ENCODE measurements around the gene IL6.
"Not testable (repeated sequence)": the region's sequence is repeated elsewhere in the genome, so short reads cannot be mapped to it uniquely, and the experiment has no call there.

The IL6 gene

GRCh38 chr7:22726907-22727713 lies at the start of gene IL6:
TSS of gene IL6 (plus strand) at chr7:22727200. CDS start at chr7:22727263, 63 bp downstream.
- intact Hi-C loops (cut with DNase I) = loop anchor here (2.0 to 10.0 kb wide), 2 partner anchors 164 to 328 kb away; no protein-coding TSS in a partner anchor
- peak in 9 of 10 donors; percentile 17 to 93 (median 55) for DNase-seq

GRCh38 chr7:22677263-22677662 lies 49.7 kb upstream of the IL6 start:
- DNase-seq; intact Hi-C loops (cut with DNase I): not testable (repeated sequence)

- intact Hi-C loops (cut with DNase I) = no loop called here
These were observed 49.3 kb upstream of the IL6 start for GRCh38 chr7:22677680-22678079.

GRCh38 chr7:22680482-22680911 lies 46.5 kb upstream of the IL6 start:
- intact Hi-C loops (cut with DNase I) = no loop called here
- DNase-seq = no peak

More at GRCh38 chr7:22677680-22678079, 49.3 kb upstream of the IL6 start:
- DNase-seq = no peak

- intact Hi-C loops (cut with DNase I) = no loop called here
- DNase-seq = no peak
These were observed 45.7 kb upstream of the IL6 start for GRCh38 chr7:22681312-22681711.

GRCh38 chr7:22681852-22682657 lies 44.9 kb upstream of the IL6 start:
- intact Hi-C loops (cut with DNase I) = no loop called here
- DNase-seq = no peak

GRCh38 chr7:22683379-22683778 lies 43.6 kb upstream of the IL6 start:
- intact Hi-C loops (cut with DNase I) = no loop called here

GRCh38 chr7:22686620-22687019 lies 40.4 kb upstream of the IL6 start:
- DNase-seq = no peak
- intact Hi-C loops (cut with DNase I) = no loop called here

More at GRCh38 chr7:22683379-22683778, 43.6 kb upstream of the IL6 start:
- no peak for DNase-seq

- DNase-seq = no peak
These were observed 38.9 kb upstream of the IL6 start for GRCh38 chr7:22688084-22688483.

GRCh38 chr7:22688934-22689333 lies 38.1 kb upstream of the IL6 start:
- DNase-seq; intact Hi-C loops (cut with DNase I): not testable (repeated sequence)

More at GRCh38 chr7:22688084-22688483, 38.9 kb upstream of the IL6 start:
- intact Hi-C loops (cut with DNase I) = no loop called here

GRCh38 chr7:22694597-22695207 lies 32.3 kb upstream of the IL6 start:
- intact Hi-C loops (cut with DNase I) = no loop called here
- no peak for DNase-seq

- intact Hi-C loops (cut with DNase I) = no loop called here
- no peak for DNase-seq
These were observed 31.4 kb upstream of the IL6 start for GRCh38 chr7:22695476-22696132.

- intact Hi-C loops (cut with DNase I) = no loop called here
- no peak for DNase-seq
These were observed 30.3 kb upstream of the IL6 start for GRCh38 chr7:22696541-22697228.

GRCh38 chr7:22697322-22697859 lies 29.6 kb upstream of the IL6 start:
- no peak for DNase-seq
- intact Hi-C loops (cut with DNase I) = no loop called here

GRCh38 chr7:22697876-22698606 lies 29.0 kb upstream of the IL6 start:
- no peak for DNase-seq
- intact Hi-C loops (cut with DNase I) = no loop called here

GRCh38 chr7:22698767-22699166 lies 28.2 kb upstream of the IL6 start:
- intact Hi-C loops (cut with DNase I) = no loop called here
- DNase-seq = no peak

- intact Hi-C loops (cut with DNase I) = no loop called here
- no peak for DNase-seq
These were observed 26.4 kb upstream of the IL6 start for GRCh38 chr7:22700559-22701002.

GRCh38 chr7:22702516-22702915 lies 24.5 kb upstream of the IL6 start:
- intact Hi-C loops (cut with DNase I) = no loop called here

More at GRCh38 chr7:22702516-22702915, 24.5 kb upstream of the IL6 start:
- no peak for DNase-seq
